ENCODE data around the gene ST6GALNAC6. TPM values are rescaled to one million over a fixed set of nuclear protein-coding genes. Genes with fewer than 3 reads are reported as not detected.
A peak's percentile ranks its signal among the peaks of the same experiment; 100 is the strongest.
"Not testable (repeated sequence)": the region's sequence is repeated elsewhere in the genome, so short reads cannot be mapped to it uniquely, and the experiment has no call there.

ST6GALNAC6 gene
- total RNA-seq, 2 experiments from 2014 or later = 141 to 146 TPM

GRCh38 chr9:127853312-127854183 lies 45.9 kb downstream of the ST6GALNAC6 start:
- Mint-ChIP-seq H3K9me3 (peaks cover 16% of the 10 kb centered on the region), H3K4me1 (peaks cover 25% of the 10 kb centered on the region), H3K4me3 (peak overlapping the region; percentile 84), H3K27ac (peak overlapping the region; percentile 76), H3K27me3 (no peaks in the 10 kb centered on the region), H3K36me3 (ENCODE audit: low read depth) (peaks cover 24% of the 10 kb centered on the region)
- no peak for DNase-seq
- ChIA-PET POLR2A (interaction anchor here (1.0 to 2.2 kb wide), 6 partner anchors 9 to 119 kb away, joined by 3 to 7 read pairs (median 4); partner anchors contain the start of genes CDK9 and TOR2A), CTCF (interaction anchor here (1.1 to 1.7 kb wide), 2 partner anchors 17 to 68 kb away, joined by 3 to 8 read pairs; no protein-coding TSS in a partner anchor)

GRCh38 chr9:127852829-127853228 lies 46.6 kb downstream of the ST6GALNAC6 start:
- Mint-ChIP-seq H3K27ac (no peak overlapping the region), H3K36me3 (ENCODE audit: low read depth) (peaks cover 25% of the 10 kb centered on the region), H3K27me3 (no peaks in the 10 kb centered on the region), H3K9me3 (peaks cover 19% of the 10 kb centered on the region), H3K4me3 (peak overlapping the region; percentile 24), H3K4me1 (peaks cover 25% of the 10 kb centered on the region)
- CTCF ChIA-PET = interaction anchor here (1.1 to 1.7 kb wide), 2 partner anchors 17 to 69 kb away, joined by 3 to 8 read pairs; no protein-coding TSS in a partner anchor
- DNase-seq = no peak
- POLR2A ChIA-PET = interaction anchor here (1.3 to 2.2 kb wide), 2 partner anchors 67 to 118 kb away, joined by 3 to 7 read pairs; partner anchors contain the start of genes CDK9 and TOR2A

- CTCF ChIA-PET = no interaction called here
- peaks cover 25% of the 10 kb centered on the region for H3K4me1 Mint-ChIP-seq
- peaks cover 19% of the 10 kb centered on the region for H3K9me3 Mint-ChIP-seq
- H3K36me3 Mint-ChIP-seq (ENCODE audit: low read depth) = peaks cover 25% of the 10 kb centered on the region
- DNase-seq = no peak
- H3K4me3 Mint-ChIP-seq = no peak overlapping the region
- POLR2A ChIA-PET = no interaction called here
- H3K27ac Mint-ChIP-seq = no peak overlapping the region
- H3K27me3 Mint-ChIP-seq = no peaks in the 10 kb centered on the region
Observed at GRCh38 chr9:127850286-127850830, 49.0 kb downstream of the ST6GALNAC6 start.

GRCh38 chr9:127848756-127849504 lies 50.5 kb downstream of the ST6GALNAC6 start:
- Mint-ChIP-seq H3K4me1 (peaks cover 19% of the 10 kb centered on the region), H3K27ac (no peak overlapping the region), H3K36me3 (ENCODE audit: low read depth) (peaks cover 25% of the 10 kb centered on the region), H3K4me3 (no peak overlapping the region), H3K9me3 (peaks cover 19% of the 10 kb centered on the region), H3K27me3 (no peaks in the 10 kb centered on the region)
- POLR2A ChIA-PET = no interaction called here
- no peak for DNase-seq
- CTCF ChIA-PET = no interaction called here

- Mint-ChIP-seq H3K27me3 (no peaks in the 10 kb centered on the region), H3K4me3 (no peak overlapping the region), H3K9me3 (peaks cover 19% of the 10 kb centered on the region), H3K27ac (no peak overlapping the region), H3K36me3 (ENCODE audit: low read depth) (peaks cover 25% of the 10 kb centered on the region), H3K4me1 (peaks cover 15% of the 10 kb centered on the region)
- CTCF ChIA-PET = no interaction called here
- POLR2A ChIA-PET = no interaction called here
- no peak for DNase-seq
Observed at GRCh38 chr9:127847833-127848755, 51.3 kb downstream of the ST6GALNAC6 start.

GRCh38 chr9:127847178-127847510 lies 52.3 kb downstream of the ST6GALNAC6 start:
- H3K4me1 Mint-ChIP-seq = peaks cover 6% of the 10 kb centered on the region
- no peak overlapping the region for H3K4me3 Mint-ChIP-seq
- no peaks in the 10 kb centered on the region for H3K27me3 Mint-ChIP-seq
- no peak overlapping the region for H3K27ac Mint-ChIP-seq
- ChIA-PET CTCF (no interaction called here), POLR2A (no interaction called here)
- H3K36me3 Mint-ChIP-seq (ENCODE audit: low read depth) = peaks cover 21% of the 10 kb centered on the region
- no peak for DNase-seq
- peaks cover 19% of the 10 kb centered on the region for H3K9me3 Mint-ChIP-seq

GRCh38 chr9:127846443-127847177 lies 52.8 kb downstream of the ST6GALNAC6 start:
- H3K36me3 Mint-ChIP-seq (ENCODE audit: low read depth) = peaks cover 19% of the 10 kb centered on the region
- POLR2A ChIA-PET = no interaction called here
- H3K27ac Mint-ChIP-seq = no peak overlapping the region
- H3K4me1 Mint-ChIP-seq = peaks cover under 1% of the 10 kb centered on the region
- CTCF ChIA-PET = no interaction called here
- peaks cover 19% of the 10 kb centered on the region for H3K9me3 Mint-ChIP-seq
- H3K27me3 Mint-ChIP-seq = no peaks in the 10 kb centered on the region
- no peak for DNase-seq
- H3K4me3 Mint-ChIP-seq = no peak overlapping the region

GRCh38 chr9:127845619-127846018 lies 53.8 kb downstream of the ST6GALNAC6 start:
- H3K4me1 Mint-ChIP-seq, H3K4me3 Mint-ChIP-seq, H3K27ac Mint-ChIP-seq, DNase-seq, POLR2A ChIA-PET, H3K27me3 Mint-ChIP-seq: not testable (repeated sequence)
- CTCF ChIA-PET = interaction anchor here (1.2 kb wide), 2 partner anchors 24 to 110 kb away, joined by 4 to 5 read pairs; partner anchors contain the start of gene TOR2A
- Mint-ChIP-seq H3K9me3 (peaks cover 18% of the 10 kb centered on the region), H3K36me3 (ENCODE audit: low read depth) (peaks cover 15% of the 10 kb centered on the region)

GRCh38 chr9:127844821-127845359 lies 54.5 kb downstream of the ST6GALNAC6 start:
- Mint-ChIP-seq H3K27ac (no peak overlapping the region), H3K36me3 (ENCODE audit: low read depth) (peaks cover 11% of the 10 kb centered on the region), H3K4me1 (no peaks in the 10 kb centered on the region), H3K4me3 (no peak overlapping the region), H3K27me3 (no peaks in the 10 kb centered on the region), H3K9me3 (peaks cover 14% of the 10 kb centered on the region)
- no peak for DNase-seq
- ChIA-PET CTCF (interaction anchor here (0.8 to 1.2 kb wide), 3 partner anchors 24 to 110 kb away, joined by 3 to 5 read pairs (median 4); partner anchors contain the start of gene TOR2A), POLR2A (no interaction called here)

- Mint-ChIP-seq H3K36me3 (ENCODE audit: low read depth) (no peaks in the 10 kb centered on the region), H3K27ac (no peak overlapping the region), H3K4me1 (no peaks in the 10 kb centered on the region), H3K4me3 (no peak overlapping the region), H3K27me3 (no peaks in the 10 kb centered on the region), H3K9me3 (no peaks in the 10 kb centered on the region)
- DNase-seq = no peak
- CTCF ChIA-PET = no interaction called here
- POLR2A ChIA-PET = no interaction called here
Observed at GRCh38 chr9:127841087-127841835, 58.1 kb downstream of the ST6GALNAC6 start.

- no peak for DNase-seq
- Mint-ChIP-seq H3K4me1 (no peaks in the 10 kb centered on the region), H3K9me3 (no peaks in the 10 kb centered on the region), H3K4me3 (no peak overlapping the region), H3K36me3 (ENCODE audit: low read depth) (no peaks in the 10 kb centered on the region), H3K27ac (no peak overlapping the region), H3K27me3 (no peaks in the 10 kb centered on the region)
- CTCF ChIA-PET = interaction anchor here (1.0 kb wide), 1 partner anchor 104 kb away, joined by 3 read pairs; the partner anchor contains the start of gene TOR2A
- POLR2A ChIA-PET = no interaction called here
Observed at GRCh38 chr9:127838375-127839078, 60.9 kb downstream of the ST6GALNAC6 start.

All from activated CD4-positive, alpha-beta memory T cell treated with anti-CD3 and anti-CD28 coated beads, Interleukin-2, amount 10 ng/mL, durations not matched to agents 7 days and 5 days (primary cell).